Fibroblast of skin of right quadriceps (primary cell): ENCODE data around the gene RMI2.

Experiments
- DNase-seq: peaks from one replicate; pipeline ENCODE4 v3.0.0-alpha.2; 2013

RMI2 gene

DNA sequence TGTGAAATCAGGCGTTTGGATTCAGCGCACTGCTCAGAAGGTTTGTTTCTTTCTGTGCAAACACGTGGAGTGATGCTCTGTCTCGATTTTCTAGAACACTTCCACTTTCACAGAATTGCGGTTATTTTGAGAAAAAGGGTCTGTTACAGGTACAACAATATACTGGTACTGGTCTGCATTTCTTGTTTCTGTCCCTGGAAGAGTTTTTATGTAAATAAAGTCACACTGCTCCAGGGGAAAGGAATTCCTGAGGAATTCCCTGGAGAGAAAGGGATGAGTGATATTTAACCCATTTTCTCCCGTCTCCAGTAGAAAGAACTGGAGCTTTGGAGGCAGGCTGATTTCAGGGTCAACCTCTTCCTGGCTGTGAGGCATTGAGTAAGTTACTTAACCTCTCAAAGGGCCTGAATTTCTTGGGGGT, 16.2 kb upstream of the RMI2 start:
- peak; percentile 69 for DNase-seq

DNA sequence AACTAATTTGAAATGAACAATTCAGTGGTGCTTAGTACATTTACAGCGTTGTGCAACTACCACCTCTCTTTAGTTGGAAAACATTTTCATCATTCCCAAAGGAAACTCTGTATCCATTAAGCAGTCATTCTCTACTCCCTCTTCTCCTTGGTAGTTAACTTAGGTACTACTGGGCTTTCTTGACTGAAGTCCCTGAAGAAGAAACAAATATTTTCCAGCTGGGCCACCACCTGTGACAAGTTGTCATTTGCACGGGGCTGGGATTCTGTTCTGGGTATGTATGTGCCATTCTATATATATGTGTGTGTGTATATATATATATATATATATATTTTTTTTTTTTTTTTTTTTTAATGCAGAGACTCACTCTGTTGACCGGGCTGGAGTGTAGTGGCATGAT, 15.4 kb upstream of the RMI2 start:
- DNase-seq = no peak

DNA sequence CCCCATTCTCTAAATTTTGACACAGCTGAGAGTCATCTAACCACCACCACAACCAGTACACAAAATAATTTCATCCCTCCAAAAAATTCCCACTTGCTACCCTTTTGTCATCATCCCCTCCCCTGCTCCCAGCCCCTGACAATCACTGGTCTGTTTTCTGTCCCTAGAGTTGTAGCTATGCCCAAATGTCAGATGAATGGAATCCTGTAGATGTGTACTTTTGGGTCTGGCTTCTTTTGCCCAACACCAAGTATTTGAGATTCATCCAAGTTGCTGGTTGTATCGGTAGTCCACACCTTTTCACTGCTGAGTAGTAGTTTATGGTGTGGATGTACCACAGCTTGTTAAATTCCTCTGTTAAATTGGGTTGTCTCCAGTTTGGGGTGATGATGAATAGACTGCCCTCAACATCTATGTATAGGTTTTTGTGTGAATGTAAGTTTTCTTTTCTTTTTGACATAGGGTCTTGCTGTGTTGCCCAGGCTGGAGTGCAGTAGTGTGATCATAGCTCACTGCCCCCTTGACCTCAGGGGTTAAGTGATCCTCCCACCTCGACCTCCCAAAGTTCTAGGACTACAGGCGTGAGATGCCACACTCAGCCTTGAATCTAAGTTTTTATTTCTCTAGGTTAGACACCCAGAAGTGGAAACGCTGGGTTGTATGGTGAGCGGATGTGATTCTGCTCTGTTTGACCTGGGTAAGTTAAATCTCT, 14.6 kb upstream of the RMI2 start:
- no peak for DNase-seq

DNA sequence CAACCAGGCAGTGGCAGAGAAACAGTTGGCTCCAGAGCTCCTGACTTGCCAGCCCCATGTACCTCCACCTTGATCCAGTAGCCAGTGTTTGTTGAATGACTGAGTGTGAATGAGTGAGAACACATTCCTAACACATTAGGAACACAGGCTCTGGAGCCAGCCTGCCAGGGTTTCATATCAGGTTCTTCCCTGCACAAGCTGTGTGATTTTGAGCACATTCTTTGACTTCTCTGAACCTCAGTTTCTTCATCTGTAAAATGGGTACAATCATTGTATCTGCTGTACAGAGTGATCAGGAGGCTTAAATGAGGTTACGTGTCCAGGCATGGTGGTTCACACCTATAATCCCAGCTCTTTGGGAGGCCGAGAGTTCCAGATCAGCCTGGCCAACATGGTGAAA, 13.3 kb upstream of the RMI2 start:
- DNase-seq = no peak

DNA sequence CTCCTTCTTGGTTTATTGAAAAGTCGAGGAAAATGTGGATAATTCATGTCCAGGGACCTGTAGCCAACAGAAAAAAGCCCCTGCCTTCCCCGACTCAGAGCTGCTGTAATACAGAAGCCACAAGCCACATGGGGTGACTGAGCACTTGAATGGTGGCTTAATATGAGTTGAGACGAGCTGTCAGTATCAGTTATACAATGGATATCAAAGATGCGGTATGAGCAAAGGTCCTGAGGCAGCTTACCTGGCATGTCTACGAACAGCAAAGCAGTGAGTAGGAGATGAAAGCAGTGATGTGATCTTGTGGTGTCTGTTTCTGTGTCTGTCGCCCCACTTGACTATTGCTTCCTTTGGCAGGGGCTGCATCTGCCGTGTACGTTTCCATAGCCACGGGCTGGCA, 12.2 kb upstream of the RMI2 start:
- DNase-seq = no peak

DNA sequence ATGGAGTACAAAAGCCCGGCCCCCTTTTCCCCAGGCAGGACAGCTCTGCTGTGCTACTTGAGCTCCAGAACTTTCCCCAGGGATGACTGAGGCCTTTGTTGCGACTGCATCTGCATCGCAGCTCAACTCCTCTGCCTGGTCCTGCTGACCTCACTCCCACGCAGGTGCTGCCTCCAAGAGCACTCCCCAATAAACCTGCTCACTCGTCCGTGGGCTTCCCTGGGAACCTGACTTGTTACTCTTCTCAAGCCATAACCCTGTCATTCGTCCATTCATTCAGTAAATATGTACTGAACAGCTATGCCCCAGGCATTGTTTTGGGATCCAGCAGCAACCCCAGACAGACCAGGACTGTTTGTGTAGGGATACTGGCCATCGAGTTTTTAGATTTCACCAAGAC, 11.6 kb upstream of the RMI2 start:
- no peak for DNase-seq

DNA sequence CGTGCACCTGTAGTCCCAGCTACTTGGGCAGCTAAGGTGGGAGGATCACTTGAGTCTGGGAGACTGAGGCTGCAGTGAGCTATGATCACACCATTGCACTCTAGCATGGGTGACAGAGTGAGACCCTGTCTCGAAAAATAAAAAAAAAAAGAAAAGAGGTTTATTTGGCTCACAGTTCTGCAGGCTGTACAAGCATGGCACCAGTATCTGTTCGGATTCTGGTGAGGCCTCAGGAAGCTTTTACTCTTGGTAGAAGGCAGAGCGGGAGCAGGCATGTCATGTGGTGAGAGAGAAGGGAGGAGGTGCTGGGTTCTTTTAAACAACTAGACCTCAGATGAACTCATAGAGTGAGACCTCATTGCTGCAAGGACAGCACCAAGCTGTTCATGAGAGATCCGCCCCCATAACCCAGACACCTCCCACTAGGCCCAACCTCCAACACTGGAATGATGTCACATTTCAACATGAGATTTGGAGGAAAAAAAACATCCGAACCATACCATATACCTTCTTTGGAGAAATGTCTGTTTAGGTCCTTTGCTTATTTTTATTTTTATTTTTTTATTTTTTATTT, 10.3 kb upstream of the RMI2 start:
- DNase-seq = no peak

DNA sequence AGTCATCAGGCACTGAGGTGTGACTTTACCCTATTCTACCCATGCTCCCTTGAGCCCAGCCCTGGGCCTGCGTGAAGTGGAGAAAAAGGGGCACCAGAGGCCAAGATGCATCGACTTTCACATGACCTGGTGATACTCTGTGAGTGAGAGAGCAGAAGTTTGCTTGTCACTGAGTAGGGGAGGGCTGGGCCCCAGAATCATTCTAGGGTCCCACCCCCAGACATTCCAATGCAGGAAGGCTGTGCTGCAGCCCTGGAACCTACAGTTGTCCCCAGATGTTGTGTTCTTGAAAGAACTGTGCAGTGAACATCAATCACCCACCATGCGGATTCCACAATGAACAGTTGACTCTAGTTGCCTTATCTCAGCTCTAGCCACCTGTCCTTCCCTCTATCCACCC, 6.2 kb upstream of the RMI2 start:
- no peak for DNase-seq

DNA sequence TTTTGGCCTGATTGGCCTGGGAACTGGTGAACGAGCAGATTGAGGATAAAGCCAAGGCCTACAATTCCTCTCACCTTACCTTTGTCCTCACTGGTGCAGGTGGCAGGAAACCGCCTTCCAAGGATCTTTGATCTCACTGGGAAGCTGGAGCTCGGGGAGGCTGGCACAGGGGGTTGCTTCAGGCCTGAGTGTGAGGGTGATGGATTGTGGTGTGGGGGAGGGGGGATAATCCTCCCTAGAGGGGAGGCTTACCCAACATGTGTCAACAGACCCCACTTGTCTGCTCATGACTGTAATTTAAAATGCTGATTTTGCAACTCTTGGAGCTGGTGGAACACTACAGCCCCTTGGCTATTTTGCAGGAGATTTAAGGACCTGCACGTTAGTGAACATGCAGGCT, 4.5 kb upstream of the RMI2 start:
- no peak for DNase-seq

DNA sequence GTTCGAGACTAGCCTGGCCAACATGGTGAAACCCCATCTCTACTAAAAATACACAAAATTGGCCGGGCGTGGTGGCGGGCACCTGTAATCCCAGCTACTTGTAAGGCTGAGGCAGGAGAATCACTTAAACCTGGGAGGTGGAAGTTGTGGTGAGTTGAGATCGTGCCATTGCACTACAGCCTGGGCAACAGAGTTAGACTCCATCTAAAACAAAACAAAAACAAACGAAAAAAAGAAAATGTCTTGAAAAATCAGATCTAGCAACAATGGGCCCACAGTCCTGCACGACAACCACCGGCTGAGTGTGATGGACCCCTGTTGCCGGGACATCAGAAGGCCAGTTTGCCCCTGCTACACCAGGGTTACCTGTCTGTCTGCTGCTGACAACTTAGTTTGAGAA, 3.9 kb upstream of the RMI2 start:
- no peak for DNase-seq

DNA sequence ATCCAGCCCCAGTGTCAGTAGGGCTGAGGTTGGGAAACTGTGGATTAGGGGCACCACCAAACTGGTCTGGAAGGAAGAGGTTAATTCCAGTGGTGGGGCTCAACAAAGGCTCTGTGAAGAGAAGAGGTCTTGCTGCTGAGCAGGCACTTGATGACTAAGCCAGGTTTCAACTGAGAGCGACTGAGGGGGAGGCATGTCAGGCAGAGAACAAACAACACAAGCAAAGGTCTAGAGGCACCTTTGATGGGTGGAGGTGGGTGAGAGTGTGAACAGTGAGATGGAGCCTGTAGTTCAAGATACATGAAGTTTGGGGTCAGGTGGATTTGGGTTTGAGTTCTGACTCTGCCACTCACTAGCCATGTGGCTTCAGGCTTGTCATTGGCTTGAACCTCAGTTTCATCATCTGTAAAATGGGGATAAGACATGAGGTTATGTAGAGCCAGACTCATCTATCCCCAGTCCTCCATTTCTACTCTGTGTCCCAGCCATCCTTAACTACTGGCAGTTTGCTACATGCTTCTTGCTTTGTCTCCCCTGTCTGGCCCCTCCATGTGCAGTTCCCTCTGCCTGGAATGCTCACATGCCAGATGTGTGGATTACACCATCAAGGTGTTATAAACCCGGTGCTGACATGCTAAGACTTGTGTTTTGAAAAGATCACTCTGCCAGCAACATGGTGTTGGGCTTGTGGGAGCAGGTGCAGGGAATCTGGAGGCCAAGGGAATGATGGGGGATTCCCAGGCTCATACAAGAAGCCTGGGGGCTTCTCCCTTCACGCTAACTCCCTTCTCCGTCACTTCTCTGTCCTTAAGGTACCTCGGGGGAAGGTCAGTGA, 3.0 kb upstream of the RMI2 start:
- DNase-seq = no peak

DNA sequence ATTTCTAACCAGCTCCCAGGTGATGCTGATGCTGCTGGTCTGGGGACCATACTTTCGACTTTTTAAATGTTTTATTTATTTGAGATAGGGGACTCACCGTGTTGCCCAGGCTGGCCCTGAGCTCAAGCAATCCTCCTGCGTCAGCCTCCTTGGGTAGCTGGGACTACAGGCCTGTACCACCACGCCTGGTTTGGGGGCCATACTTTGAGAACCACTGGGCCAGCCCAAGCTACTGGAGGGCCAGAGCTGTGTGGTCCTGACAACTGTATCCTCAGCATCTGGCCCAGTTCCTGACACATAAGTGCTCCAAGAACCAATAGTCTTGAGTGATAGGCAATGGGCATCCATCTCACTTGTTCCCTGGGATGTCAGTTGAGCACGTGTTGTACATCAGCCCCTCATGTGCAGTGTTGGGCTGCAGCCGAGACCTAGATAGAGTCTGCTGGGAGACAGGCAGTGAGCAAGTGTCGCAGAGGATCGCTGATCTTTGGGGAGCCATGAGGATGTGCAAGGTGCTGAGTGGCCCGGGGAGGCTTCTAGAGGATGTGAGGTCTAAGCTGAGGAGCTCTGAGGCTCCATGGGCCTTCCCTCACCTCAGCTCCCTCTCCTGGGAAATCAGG, 1.6 kb downstream of the RMI2 start:
- DNase-seq = no peak

DNA sequence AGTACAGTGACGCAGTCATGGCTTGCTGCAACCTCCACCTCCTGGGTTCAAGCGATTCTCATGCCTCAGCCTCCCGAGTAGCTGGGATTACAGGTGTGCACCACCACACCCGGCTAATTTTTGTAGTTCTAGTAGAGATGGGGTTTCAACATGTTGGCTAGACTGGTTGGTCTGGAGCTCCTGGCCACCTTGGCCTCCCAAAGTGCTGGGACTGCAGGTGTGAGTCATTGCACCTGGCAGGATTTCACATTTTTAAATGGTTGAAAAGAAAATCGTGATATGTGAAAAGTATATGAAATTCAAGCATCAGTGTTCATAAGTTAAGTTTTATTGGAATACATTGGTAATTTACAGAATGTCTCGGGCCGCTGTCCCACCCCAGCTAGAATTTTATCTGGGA, 2.6 kb downstream of the RMI2 start:
- DNase-seq = no peak

DNA sequence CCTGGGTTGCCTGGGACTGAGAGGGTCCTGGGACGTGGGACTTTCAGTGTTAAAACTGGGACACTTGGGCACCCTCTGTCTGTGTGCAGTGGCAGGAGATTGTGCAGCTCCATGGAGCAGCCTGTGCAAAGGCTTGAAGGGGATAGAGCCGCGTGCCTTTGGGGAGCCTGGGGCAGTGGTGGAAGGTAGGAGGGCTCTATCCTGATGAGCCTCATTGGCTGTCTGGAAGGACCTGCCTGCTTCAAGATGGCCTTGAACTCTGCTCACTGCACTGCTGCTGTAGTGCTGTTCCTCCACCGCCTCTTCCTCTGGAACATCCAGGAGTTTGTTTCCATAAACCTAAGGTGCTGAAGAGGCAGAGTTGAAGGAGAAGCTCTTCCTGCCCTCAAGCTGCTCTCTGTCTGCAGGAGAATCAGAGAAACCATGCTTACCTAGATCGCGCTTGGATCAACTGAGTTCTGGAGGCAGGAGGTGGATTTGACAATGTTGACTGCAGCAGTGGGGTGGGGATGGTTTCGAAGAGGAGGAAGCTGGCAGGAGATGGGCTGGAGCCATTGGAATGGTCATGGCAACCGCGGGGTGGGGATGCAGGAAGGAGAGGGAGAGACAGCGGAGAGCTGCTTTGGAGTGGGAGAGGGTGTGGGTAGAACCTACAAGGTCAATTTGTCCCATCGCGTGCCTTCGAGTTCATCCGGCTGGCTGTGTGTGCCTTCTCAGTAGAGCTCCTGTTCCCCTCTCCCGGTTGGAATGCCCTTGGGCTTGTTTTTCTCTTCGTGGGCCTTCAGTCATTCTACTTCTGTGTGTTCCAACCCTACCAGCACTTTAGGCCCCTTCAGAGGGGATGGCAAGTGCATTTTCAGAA, 3.7 kb downstream of the RMI2 start:
- no peak for DNase-seq

DNA sequence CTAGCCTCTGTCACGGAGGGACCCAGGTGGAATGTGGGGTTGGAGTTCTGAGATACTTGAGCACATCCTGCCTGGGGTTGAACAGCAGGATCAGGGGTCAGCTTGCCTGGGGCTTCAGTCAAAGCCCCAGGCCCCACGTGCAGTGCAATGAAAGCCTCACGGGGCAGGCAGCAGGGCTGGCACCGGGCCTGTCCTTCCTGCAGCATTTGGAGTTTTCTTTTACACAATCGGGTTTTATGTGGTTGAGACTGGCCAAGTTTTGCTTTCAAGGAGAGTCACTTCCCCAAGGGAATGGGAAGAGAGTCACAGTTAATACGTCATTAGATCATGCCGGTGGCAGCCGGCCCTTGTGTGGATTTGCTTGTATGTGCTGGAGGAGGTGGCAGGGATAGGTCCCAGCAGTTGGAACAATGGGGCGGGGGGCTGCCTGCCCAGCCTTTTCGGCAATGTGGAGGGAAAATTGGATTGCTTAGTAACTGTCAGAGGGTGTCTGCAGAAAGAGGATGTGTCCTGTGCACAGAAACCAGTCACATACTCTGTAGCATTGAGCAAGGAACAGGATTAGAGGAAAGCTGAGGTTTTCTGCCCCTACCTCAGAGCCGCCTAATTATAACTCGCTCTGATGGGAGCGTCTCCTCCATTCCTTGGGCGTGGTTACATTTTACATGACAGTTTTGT, 4.5 kb downstream of the RMI2 start:
- peak; percentile 80 for DNase-seq

DNA sequence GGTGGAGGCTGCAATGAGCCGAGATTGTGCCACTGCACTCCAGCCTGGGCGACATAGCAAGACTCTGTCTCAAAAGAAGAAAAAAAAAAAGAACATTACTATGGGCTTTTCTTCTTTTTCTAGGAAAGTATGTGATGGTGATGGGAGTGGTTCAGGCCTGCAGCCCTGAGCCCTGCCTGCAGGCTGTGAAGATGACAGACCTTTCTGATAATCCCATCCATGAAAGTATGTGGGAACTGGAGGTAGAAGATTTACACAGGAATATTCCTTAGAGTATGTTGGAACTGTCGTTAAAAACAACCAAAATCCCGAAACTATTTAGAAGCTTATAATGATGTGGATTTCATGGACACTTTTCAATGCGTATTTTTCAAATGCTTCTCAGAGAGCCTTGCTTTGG, 5.3 kb downstream of the RMI2 start:
- DNase-seq = no peak

DNA sequence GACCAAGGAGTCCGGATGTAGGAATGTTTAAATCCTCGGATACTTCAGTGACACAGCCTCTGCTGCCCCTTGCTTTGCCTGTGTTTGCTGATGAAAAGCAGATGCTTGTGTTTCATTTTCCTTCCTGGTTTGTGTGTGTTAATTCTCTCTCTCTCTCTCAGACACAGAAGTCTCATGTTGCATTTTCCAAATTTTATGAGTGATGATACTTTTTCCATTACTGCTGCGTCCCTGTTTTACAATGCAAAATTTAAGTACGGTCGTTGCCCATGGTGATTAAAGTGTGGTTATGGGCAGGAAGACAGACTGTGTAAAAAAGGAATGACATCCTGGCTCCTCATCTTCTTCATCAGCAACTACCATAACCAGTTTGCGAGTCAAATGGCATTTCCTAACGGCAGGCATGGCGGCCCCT, 5.7 kb downstream of the RMI2 start:
- DNase-seq = peak; percentile 93

DNA sequence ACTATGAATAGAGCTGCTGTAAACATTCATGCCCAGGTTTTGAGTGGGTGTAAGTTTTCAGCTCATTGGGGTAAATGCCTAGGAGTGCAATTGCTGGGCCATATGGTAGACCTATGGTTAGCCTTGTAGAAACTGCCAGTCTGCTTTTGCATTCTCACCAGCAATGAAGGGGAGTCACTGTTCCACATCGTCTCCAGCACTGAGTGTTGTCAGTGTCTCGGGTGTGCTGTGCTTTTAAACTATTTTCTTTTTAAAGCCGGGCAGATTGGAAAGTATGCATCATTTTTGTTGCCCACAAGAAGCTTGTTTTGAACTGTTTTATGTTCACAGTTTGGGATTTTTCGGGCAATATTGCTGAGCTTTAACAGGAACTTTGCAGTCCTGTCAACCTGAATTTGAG, 7.9 kb downstream of the RMI2 start:
- DNase-seq = no peak

DNA sequence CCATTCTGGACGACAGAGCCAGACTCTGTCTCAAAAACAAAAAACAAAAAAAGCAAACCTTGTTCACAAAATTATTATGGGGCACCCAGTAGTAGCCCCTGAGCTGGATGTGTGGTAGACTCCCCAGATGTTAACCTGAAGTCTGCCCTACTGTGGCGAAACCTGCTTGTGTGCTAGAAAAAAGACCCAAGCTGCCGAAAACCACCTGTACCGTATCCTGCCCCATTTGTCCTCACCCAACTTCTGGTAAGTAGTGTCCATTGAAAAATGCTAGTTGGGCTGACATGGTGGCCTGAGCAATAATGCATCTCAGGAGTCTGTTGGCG, 9.1 kb downstream of the RMI2 start:
- DNase-seq = no peak

DNA sequence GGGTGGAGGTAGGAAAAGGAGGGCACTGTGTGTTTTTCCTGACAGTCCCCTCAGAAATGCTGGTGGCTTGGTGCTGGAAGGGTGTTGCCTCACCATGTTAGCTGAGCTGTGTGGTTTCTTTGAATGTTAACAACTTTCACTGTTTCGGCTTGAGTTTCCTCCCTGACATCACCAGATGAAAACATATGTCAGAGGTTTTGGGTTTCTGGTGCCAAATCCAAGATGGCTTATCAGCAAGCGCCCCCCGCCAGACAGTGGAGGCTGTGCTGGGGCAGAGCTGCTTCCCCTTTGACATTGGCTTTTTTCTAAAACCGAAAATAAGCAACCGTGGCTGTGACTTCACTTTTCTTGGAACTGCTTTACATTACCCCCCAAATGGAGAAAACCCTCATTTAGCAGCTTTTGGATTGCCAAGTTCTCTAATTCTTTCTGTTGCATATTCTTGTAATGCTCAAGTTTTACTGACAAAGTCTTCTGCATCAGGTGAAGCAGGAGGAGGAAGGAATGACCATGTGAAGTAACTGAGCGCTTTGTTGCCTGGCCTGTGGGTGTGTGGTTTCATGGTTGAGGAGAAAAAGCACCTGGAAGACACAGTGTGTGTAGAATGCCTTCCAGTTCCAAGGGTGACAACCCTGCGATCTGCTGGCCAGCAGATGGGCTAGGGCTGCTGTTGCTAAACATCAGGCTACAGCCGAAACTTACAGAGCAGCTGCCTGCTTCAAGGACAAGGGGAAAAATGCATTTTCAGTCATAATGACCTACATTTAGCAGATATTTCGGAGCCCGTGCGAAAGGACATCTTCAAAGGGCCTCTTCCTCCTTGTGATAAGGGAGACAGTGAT, 9.7 kb downstream of the RMI2 start:
- DNase-seq = peak; percentile 64

DNA sequence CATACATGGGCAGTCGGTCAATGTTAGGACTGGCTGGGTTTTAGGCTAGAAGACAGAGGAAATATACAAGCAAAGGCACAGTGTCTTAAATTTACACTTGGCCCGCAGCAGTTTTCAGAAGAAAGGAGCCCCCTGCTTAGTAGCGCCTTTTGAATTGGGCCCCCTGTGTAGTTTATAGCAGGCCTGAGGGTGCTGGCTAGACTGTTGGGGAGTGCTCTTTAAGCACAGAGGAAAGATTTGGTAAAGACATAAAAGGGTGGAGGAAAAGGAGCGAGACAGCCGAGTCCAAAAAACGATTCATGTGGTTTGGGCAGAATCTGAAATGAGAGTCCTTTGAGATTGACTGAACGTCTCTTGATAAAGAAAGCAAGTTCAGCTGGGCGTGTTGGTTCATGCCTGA, 10.6 kb downstream of the RMI2 start:
- no peak for DNase-seq
